ENCODE data around the gene HIRA.
"Not testable (repeated sequence)": the region's sequence is repeated elsewhere in the genome, so short reads cannot be mapped to it uniquely, and the experiment has no call there.

The HIRA gene

GRCh38 chr22:19447330-19448075, 16.0 kb upstream of the HIRA start, which contains the start of gene C22orf39:
Gene C22orf39 (minus strand): TSS chr22:19447711. CDS start chr22:19447688, 23 bp downstream.
- Histone ChIP-seq H3K4me3 (ENCODE audit: low read depth, low read length) (peak within 1 kb of the TSS; percentile 86), H3K4me1 (ENCODE audit: control insufficient read depth, insufficient read depth, low read length) (no peaks in the 10 kb centered on the region), H3K36me3 (ENCODE audit: control insufficient read depth, insufficient read depth, low read length) (peaks cover 4% of the 10 kb centered on the region)

GRCh38 chr22:19446603-19447329, 15.2 kb upstream of the HIRA start:
- H3K36me3 ChIP-seq (ENCODE audit: control insufficient read depth, insufficient read depth, low read length): peaks cover 4% of the 10 kb centered on the region

More at GRCh38 chr22:19447330-19448075, 16.0 kb upstream of the HIRA start, which contains the start of gene C22orf39:
- H3K9me3 ChIP-seq (ENCODE audit: control insufficient read depth, insufficient read depth, low read length): no peaks in the 10 kb centered on the region
- peaks cover 6% of the 10 kb centered on the region for H3K27me3 ChIP-seq (ENCODE audit: control insufficient read depth, insufficient read depth, low read length)
- H3K9ac ChIP-seq (ENCODE audit: low read depth, low read length): peak within 1 kb of the TSS; percentile 73

GRCh38 chr22:19445279-19445982, 13.9 kb upstream of the HIRA start:
- not testable (repeated sequence) for H3K36me3 ChIP-seq (ENCODE audit: control insufficient read depth, insufficient read depth, low read length); H3K9ac ChIP-seq (ENCODE audit: low read depth, low read length); H3K4me3 ChIP-seq (ENCODE audit: low read depth, low read length)

More at GRCh38 chr22:19446603-19447329, 15.2 kb upstream of the HIRA start:
- H3K27me3 ChIP-seq (ENCODE audit: control insufficient read depth, insufficient read depth, low read length): peaks cover 6% of the 10 kb centered on the region
- H3K9me3 ChIP-seq (ENCODE audit: control insufficient read depth, insufficient read depth, low read length): no peaks in the 10 kb centered on the region
- no peaks in the 10 kb centered on the region for H3K4me1 ChIP-seq (ENCODE audit: control insufficient read depth, insufficient read depth, low read length)
- H3K4me3 ChIP-seq (ENCODE audit: low read depth, low read length): peak overlapping the region; percentile 86
- H3K9ac ChIP-seq (ENCODE audit: low read depth, low read length): peak overlapping the region; percentile 73

GRCh38 chr22:19443544-19444211, 12.1 kb upstream of the HIRA start:
- Histone ChIP-seq H3K9ac (ENCODE audit: low read depth, low read length) (no peak overlapping the region), H3K27me3 (ENCODE audit: control insufficient read depth, insufficient read depth, low read length) (peaks cover 6% of the 10 kb centered on the region), H3K4me3 (ENCODE audit: low read depth, low read length) (no peak overlapping the region), H3K36me3 (ENCODE audit: control insufficient read depth, insufficient read depth, low read length) (no peaks in the 10 kb centered on the region), H3K9me3 (ENCODE audit: control insufficient read depth, insufficient read depth, low read length) (no peaks in the 10 kb centered on the region), H3K4me1 (ENCODE audit: control insufficient read depth, insufficient read depth, low read length) (no peaks in the 10 kb centered on the region)

More at GRCh38 chr22:19445279-19445982, 13.9 kb upstream of the HIRA start:
- not testable (repeated sequence) for H3K4me1 ChIP-seq (ENCODE audit: control insufficient read depth, insufficient read depth, low read length); H3K9me3 ChIP-seq (ENCODE audit: control insufficient read depth, insufficient read depth, low read length); H3K27me3 ChIP-seq (ENCODE audit: control insufficient read depth, insufficient read depth, low read length)

- Histone ChIP-seq H3K4me1 (ENCODE audit: control insufficient read depth, insufficient read depth, low read length) (no peaks in the 10 kb centered on the region), H3K27me3 (ENCODE audit: control insufficient read depth, insufficient read depth, low read length) (peaks cover 6% of the 10 kb centered on the region), H3K36me3 (ENCODE audit: control insufficient read depth, insufficient read depth, low read length) (no peaks in the 10 kb centered on the region), H3K9me3 (ENCODE audit: control insufficient read depth, insufficient read depth, low read length) (no peaks in the 10 kb centered on the region), H3K9ac (ENCODE audit: low read depth, low read length) (no peak overlapping the region), H3K4me3 (ENCODE audit: low read depth, low read length) (no peak overlapping the region)
Measured at GRCh38 chr22:19442166-19442565, 10.6 kb upstream of the HIRA start.

- H3K36me3 ChIP-seq (ENCODE audit: control insufficient read depth, insufficient read depth, low read length): no peaks in the 10 kb centered on the region
- no peak overlapping the region for H3K4me3 ChIP-seq (ENCODE audit: low read depth, low read length)
- no peaks in the 10 kb centered on the region for H3K9me3 ChIP-seq (ENCODE audit: control insufficient read depth, insufficient read depth, low read length)
- H3K9ac ChIP-seq (ENCODE audit: low read depth, low read length): no peak overlapping the region
- H3K4me1 ChIP-seq (ENCODE audit: control insufficient read depth, insufficient read depth, low read length): no peaks in the 10 kb centered on the region
- H3K27me3 ChIP-seq (ENCODE audit: control insufficient read depth, insufficient read depth, low read length): no peaks in the 10 kb centered on the region
Measured at GRCh38 chr22:19440411-19441195, 9.1 kb upstream of the HIRA start.

- peaks cover 7% of the 10 kb centered on the region for H3K36me3 ChIP-seq (ENCODE audit: control insufficient read depth, insufficient read depth, low read length)
- no peaks in the 10 kb centered on the region for H3K27me3 ChIP-seq (ENCODE audit: control insufficient read depth, insufficient read depth, low read length)
- H3K9ac ChIP-seq (ENCODE audit: low read depth, low read length): no peak overlapping the region
- no peaks in the 10 kb centered on the region for H3K4me1 ChIP-seq (ENCODE audit: control insufficient read depth, insufficient read depth, low read length)
- H3K4me3 ChIP-seq (ENCODE audit: low read depth, low read length): no peak overlapping the region
- no peaks in the 10 kb centered on the region for H3K9me3 ChIP-seq (ENCODE audit: control insufficient read depth, insufficient read depth, low read length)
Measured at GRCh38 chr22:19438298-19438697, 6.8 kb upstream of the HIRA start.

- H3K4me3 ChIP-seq (ENCODE audit: low read depth, low read length); H3K4me1 ChIP-seq (ENCODE audit: control insufficient read depth, insufficient read depth, low read length); H3K27me3 ChIP-seq (ENCODE audit: control insufficient read depth, insufficient read depth, low read length); H3K36me3 ChIP-seq (ENCODE audit: control insufficient read depth, insufficient read depth, low read length); H3K9ac ChIP-seq (ENCODE audit: low read depth, low read length); H3K9me3 ChIP-seq (ENCODE audit: control insufficient read depth, insufficient read depth, low read length): not testable (repeated sequence)
Measured at GRCh38 chr22:19436444-19437161, 5.1 kb upstream of the HIRA start.

- H3K4me3 ChIP-seq (ENCODE audit: low read depth, low read length): no peak overlapping the region
- no peaks in the 10 kb centered on the region for H3K9me3 ChIP-seq (ENCODE audit: control insufficient read depth, insufficient read depth, low read length)
- no peak overlapping the region for H3K9ac ChIP-seq (ENCODE audit: low read depth, low read length)
Measured at GRCh38 chr22:19434829-19435580, 3.5 kb upstream of the HIRA start.

GRCh38 chr22:19434401-19434800, 2.9 kb upstream of the HIRA start:
- Histone ChIP-seq H3K9me3 (ENCODE audit: control insufficient read depth, insufficient read depth, low read length) (no peaks in the 10 kb centered on the region), H3K27me3 (ENCODE audit: control insufficient read depth, insufficient read depth, low read length) (no peaks in the 10 kb centered on the region), H3K9ac (ENCODE audit: low read depth, low read length) (no peak overlapping the region), H3K4me1 (ENCODE audit: control insufficient read depth, insufficient read depth, low read length) (peaks cover 6% of the 10 kb centered on the region), H3K36me3 (ENCODE audit: control insufficient read depth, insufficient read depth, low read length) (peaks cover 7% of the 10 kb centered on the region), H3K4me3 (ENCODE audit: low read depth, low read length) (no peak overlapping the region)

More at GRCh38 chr22:19434829-19435580, 3.5 kb upstream of the HIRA start:
- H3K4me1 ChIP-seq (ENCODE audit: control insufficient read depth, insufficient read depth, low read length): peaks cover 4% of the 10 kb centered on the region
- no peaks in the 10 kb centered on the region for H3K27me3 ChIP-seq (ENCODE audit: control insufficient read depth, insufficient read depth, low read length)
- peaks cover 7% of the 10 kb centered on the region for H3K36me3 ChIP-seq (ENCODE audit: control insufficient read depth, insufficient read depth, low read length)

All from iPS-15b (cell line).